ENCODE data around the gene OGFOD3. TPM values are rescaled to one million over a fixed set of nuclear protein-coding genes. Genes with fewer than 3 reads are reported as not detected.

OGFOD3 gene
- total RNA-seq, 4 donors from 2014 or later: 13.0 to 33.5 (median 20.0) TPM

DNA sequence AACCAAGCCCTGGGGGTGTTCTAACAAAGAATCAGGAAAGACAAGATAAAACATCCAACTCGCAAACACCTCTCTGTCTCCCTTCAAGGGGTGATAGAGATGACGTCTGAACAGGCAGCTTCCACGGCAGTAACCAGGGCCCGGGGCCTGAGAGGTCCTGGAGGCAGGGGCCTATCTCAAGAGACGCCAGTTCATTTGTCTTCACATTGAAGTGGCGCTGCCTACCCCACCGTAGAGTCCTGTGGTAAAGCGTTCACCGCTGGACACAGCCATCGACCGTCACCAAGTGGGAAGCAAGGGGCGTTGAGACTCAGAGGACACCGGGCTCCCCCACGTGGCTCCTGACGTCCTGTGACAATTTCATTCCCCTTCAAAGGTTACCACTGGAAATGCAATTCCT, 25.4 kb downstream of the OGFOD3 start:
- 90% methylated on average over 15 of the region's 15 CpGs for WGBS

DNA sequence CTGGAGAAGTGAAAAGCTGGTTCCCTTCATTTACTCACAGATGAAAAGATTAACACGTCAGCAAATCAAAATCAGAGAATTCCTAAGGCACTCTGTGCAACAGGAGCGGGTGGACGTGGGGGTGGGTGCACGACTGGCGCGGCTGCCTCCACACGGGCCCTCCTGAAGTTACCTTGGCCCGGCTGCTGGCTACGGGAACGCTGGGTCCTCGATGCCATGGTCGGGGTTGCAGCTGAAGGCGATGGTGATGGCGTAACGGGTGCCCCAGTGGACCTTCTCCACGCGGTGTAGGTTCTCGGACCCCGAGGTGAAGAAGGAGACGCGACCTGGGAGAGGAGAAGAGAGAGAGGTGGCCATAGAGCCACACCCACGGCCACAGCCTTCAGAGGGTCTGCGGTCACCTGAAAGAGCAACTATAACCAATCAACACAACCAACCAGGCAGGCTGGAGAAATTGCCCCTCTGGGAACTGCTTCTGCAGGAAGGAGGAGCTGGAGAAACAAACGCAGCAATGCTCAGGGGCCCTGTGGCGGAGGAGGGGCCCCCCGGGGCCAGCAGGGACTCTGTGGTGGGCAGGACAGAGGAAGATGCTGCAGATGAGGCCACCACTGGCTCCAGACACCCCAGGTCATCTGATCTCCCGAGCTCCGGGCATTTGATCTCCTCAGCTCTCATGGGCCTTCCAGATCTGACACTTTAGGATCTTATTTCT, 26.0 kb downstream of the OGFOD3 start:
- H3K27ac ChIP-seq: no peak overlapping the region
- 89% methylated on average over 28 of the region's 28 CpGs for WGBS
- H3K36me3 ChIP-seq: peaks cover 21% of the 10 kb centered on the region

More for the DNA sequence above, 25.4 kb downstream of the OGFOD3 start:
- Histone ChIP-seq H3K27ac (no peak overlapping the region), H3K4me3 (no peak overlapping the region), H3K9me3 (no peaks in the 10 kb centered on the region), H3K4me1 (peaks cover 17% of the 10 kb centered on the region), H3K27me3 (no peaks in the 10 kb centered on the region), H3K36me3 (peaks cover 25% of the 10 kb centered on the region)
- TF ChIP-seq, protein P1, sequence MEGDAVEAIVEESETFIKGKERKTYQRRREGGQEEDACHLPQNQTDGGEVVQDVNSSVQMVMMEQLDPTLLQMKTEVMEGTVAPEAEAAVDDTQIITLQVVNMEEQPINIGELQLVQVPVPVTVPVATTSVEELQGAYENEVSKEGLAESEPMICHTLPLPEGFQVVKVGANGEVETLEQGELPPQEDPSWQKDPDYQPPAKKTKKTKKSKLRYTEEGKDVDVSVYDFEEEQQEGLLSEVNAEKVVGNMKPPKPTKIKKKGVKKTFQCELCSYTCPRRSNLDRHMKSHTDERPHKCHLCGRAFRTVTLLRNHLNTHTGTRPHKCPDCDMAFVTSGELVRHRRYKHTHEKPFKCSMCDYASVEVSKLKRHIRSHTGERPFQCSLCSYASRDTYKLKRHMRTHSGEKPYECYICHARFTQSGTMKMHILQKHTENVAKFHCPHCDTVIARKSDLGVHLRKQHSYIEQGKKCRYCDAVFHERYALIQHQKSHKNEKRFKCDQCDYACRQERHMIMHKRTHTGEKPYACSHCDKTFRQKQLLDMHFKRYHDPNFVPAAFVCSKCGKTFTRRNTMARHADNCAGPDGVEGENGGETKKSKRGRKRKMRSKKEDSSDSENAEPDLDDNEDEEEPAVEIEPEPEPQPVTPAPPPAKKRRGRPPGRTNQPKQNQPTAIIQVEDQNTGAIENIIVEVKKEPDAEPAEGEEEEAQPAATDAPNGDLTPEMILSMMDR (IDR thresholded peaks at IDR 0.05): no peak
- no peak for TF ChIP-seq POLR2AphosphoS5 (IDR thresholded peaks at IDR 0.05)
- TF ChIP-seq POLR2A (IDR thresholded peaks at IDR 0.05): no peak
- no peak for TF ChIP-seq EP300 (IDR thresholded peaks at IDR 0.05)
- DNase-seq (ENCODE audit: low spot score in 2 of 2): no peak

DNA sequence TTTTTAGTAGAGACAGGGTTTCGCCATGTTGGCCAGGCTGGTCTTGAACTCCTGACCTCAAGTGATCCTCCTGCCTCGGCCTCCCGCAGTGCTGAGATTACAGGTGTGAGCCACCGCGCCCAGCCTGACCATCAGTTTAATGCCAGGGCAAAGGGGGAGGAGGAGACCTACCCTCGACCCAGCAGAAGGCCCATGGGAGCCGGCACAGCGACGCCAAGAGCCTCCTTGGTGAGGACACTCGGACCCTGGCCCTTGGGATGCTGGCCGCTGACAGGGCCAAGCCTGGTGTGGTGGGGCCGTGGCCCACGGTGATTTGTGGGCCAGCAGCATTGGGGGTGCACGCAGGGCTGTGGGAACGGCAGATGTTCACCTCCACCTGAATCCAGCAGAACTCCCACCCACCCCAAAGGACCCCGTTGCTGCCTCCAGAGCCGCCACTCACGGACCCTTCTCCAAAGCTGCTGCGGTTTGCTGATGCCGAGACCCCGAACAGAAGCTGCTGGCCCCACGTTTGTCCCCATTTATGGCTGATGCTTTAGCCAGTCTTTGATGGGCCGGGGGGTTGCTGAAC, 26.8 kb downstream of the OGFOD3 start:
- H3K27me3 ChIP-seq: peaks cover 8% of the 10 kb centered on the region
- WGBS: 100% methylated on average over 11 of the region's 23 CpGs
- TF ChIP-seq POLR2A (IDR thresholded peaks at IDR 0.05) (no peak), EP300 (IDR thresholded peaks at IDR 0.05) (no peak), POLR2AphosphoS5 (IDR thresholded peaks at IDR 0.05) (no peak)
- TF ChIP-seq, protein P1 (IDR thresholded peaks at IDR 0.05): no peak
- no peak for DNase-seq (ENCODE audit: low spot score in 2 of 2)
- H3K27ac ChIP-seq: no peak overlapping the region
- peaks cover 21% of the 10 kb centered on the region for H3K36me3 ChIP-seq
- peaks cover 14% of the 10 kb centered on the region for H3K4me1 ChIP-seq
- no peaks in the 10 kb centered on the region for H3K9me3 ChIP-seq
- H3K4me3 ChIP-seq: no peak overlapping the region

More for the DNA sequence above, 26.0 kb downstream of the OGFOD3 start:
- no peak for DNase-seq (ENCODE audit: low spot score in 2 of 2)
- peaks cover 14% of the 10 kb centered on the region for H3K4me1 ChIP-seq
- no peak overlapping the region for H3K4me3 ChIP-seq
- no peaks in the 10 kb centered on the region for H3K9me3 ChIP-seq
- TF ChIP-seq, protein P1 (IDR thresholded peaks at IDR 0.05): no peak
- TF ChIP-seq EP300 (IDR thresholded peaks at IDR 0.05) (no peak), POLR2A (IDR thresholded peaks at IDR 0.05) (no peak), POLR2AphosphoS5 (IDR thresholded peaks at IDR 0.05) (no peak)
- H3K27me3 ChIP-seq: no peaks in the 10 kb centered on the region

DNA sequence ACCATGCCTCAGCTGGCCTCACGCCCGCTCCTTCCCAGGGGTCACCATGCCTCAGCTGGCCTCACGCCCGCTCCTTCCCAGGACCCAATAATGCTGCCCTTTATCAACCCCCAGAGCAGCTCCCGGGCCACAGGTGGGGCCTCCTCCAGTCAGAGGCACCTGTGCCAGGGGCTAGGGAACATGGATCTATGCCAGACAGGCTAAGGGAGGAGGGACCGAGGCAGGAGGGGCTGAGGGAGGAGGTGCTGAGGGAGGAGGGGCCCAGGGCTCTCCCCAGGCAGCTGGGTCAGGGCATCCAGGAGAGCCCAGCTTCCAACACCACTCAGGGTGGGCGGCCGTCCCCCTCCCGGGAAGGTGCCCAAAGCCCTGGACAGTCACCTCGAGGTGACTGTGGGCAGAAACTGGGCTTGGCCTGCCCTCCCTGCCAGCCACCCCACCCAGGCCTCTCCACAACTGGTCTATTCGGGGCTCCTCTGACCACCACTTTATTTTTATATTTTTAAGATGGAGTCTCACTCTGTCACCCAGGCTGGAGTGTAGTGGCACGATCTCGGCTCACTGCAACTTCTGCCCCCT, 27.4 kb downstream of the OGFOD3 start:
- Histone ChIP-seq H3K4me3 (no peak overlapping the region), H3K36me3 (peaks cover 21% of the 10 kb centered on the region), H3K9me3 (no peaks in the 10 kb centered on the region), H3K4me1 (peaks cover 14% of the 10 kb centered on the region), H3K27me3 (peaks cover 13% of the 10 kb centered on the region), H3K27ac (no peak overlapping the region)
- no peak for DNase-seq (ENCODE audit: low spot score in 2 of 2)
- WGBS: 89% methylated on average over 8 of the region's 13 CpGs
- TF ChIP-seq POLR2A (IDR thresholded peaks at IDR 0.05) (no peak), EP300 (IDR thresholded peaks at IDR 0.05) (no peak), POLR2AphosphoS5 (IDR thresholded peaks at IDR 0.05) (no peak)
- TF ChIP-seq, protein P1 (IDR thresholded peaks at IDR 0.05): no peak

Measured in suprapubic skin (tissue), 4 donors.